WTC11 (cell line): ENCODE measurements around the gene CDH13. TPM values are rescaled to one million over a fixed set of nuclear protein-coding genes. Genes with fewer than 3 reads are reported as not detected.

Experiments used
- ATAC-seq: fragments of 200-7000 bp; cut with Tn5 transposase; 2 replicates; pipeline ENCODE4 v1.10.0; 2021; ENCODE audit warnings: mild to moderate bottlenecking, moderate library complexity
- CTCF ChIA-PET: fragments of 300-600 bp; sonication (Branson Sonifier 250); formaldehyde crosslinking; loops from one replicate; lab custom pipeline; 2021; ENCODE audit warnings: antibody characterized with exemption; lab: Charles Lee
- POLR2A ChIA-PET: fragments of 350-600 bp; sonication (Branson Sonifier 250); formaldehyde crosslinking; loops from one replicate; lab custom pipeline; 2021; ENCODE audit warnings: antibody characterized with exemption; lab: Charles Lee
- DNase-seq: peaks from one replicate; pipeline ENCODE4 v3.0.0; 2021; ENCODE audit warnings: low spot score
- H3K27ac Mint-ChIP-seq: 2 replicates; pipeline ENCODE4 v1.8.0; 2021; ENCODE audit warnings: mixed read lengths
- H3K27me3 Mint-ChIP-seq: 2 replicates; pipeline ENCODE4 v1.8.0; 2021; ENCODE audit warnings: low read depth, mild to moderate bottlenecking, moderate library complexity, mixed read lengths
- H3K36me3 Mint-ChIP-seq: 2 replicates; pipeline ENCODE4 v1.8.0; 2021; ENCODE audit warnings: mixed read lengths
- H3K4me1 Mint-ChIP-seq: 2 replicates; pipeline ENCODE4 v1.8.0; 2022; ENCODE audit warnings: mixed read lengths
- H3K4me3 Mint-ChIP-seq: 2 replicates; pipeline ENCODE4 v1.8.0; 2021; ENCODE audit warnings: mild to moderate bottlenecking, moderate library complexity, mixed read lengths
- H3K9me3 Mint-ChIP-seq: 2 replicates; pipeline ENCODE4 v1.8.0; 2021; ENCODE audit warnings: mixed read lengths
- CREB1 ChIP-seq: sonication (generic); formaldehyde crosslinking; IDR thresholded peaks from 2 replicates; pipeline ENCODE4 v1.8.0; 2023; ENCODE audit warnings: mild to moderate bottlenecking, missing genetic modification reagents
- CREM ChIP-seq: sonication (generic); formaldehyde crosslinking; IDR thresholded peaks from 2 replicates; pipeline ENCODE4 v1.8.1; 2022; ENCODE audit warnings: mild to moderate bottlenecking, missing genetic modification reagents, moderate library complexity
- GTF2I ChIP-seq: fragments of 250-450 bp; sonication (Bioruptor Pico); conservative IDR thresholded peaks from 2 replicates; pipeline ENCODE4 v1.4.0; 2021; ENCODE audit warnings: mild to moderate bottlenecking
- HMGA2 ChIP-seq: fragments of 250-450 bp; sonication (Bioruptor Pico); IDR thresholded peaks from 2 replicates; pipeline ENCODE4 v1.4.0; 2021; ENCODE audit warnings: mild to moderate bottlenecking, moderate library complexity
- JAZF1 ChIP-seq: fragments of 250-450 bp; sonication (Bioruptor Pico); IDR thresholded peaks from 2 replicates; pipeline ENCODE4 v1.9.0; 2021; ENCODE audit warnings: moderate library complexity, mild to moderate bottlenecking, inconsistent platforms
- MYBL2 ChIP-seq: sonication (generic); formaldehyde crosslinking; IDR thresholded peaks from 2 replicates; pipeline ENCODE4 v1.8.1; 2023; ENCODE audit warnings: mild to moderate bottlenecking, moderate library complexity, missing genetic modification reagents
- NR2C2 ChIP-seq: sonication (generic); formaldehyde crosslinking; IDR thresholded peaks from 2 replicates; pipeline ENCODE4 v1.8.0; 2022; ENCODE audit warnings: mild to moderate bottlenecking, missing genetic modification reagents
- NR3C1 ChIP-seq: sonication (generic); formaldehyde crosslinking; conservative IDR thresholded peaks from 2 replicates; pipeline ENCODE4 v1.8.1; 2023; ENCODE audit warnings: low read depth, mild to moderate bottlenecking, missing genetic modification reagents
- TP53 ChIP-seq: sonication (generic); formaldehyde crosslinking; IDR thresholded peaks from 2 replicates; pipeline ENCODE4 v1.8.1; 2023; ENCODE audit warnings: mild to moderate bottlenecking, missing genetic modification reagents
- ZNF317 ChIP-seq: sonication (generic); formaldehyde crosslinking; IDR thresholded peaks from 2 replicates; pipeline ENCODE4 v1.8.1; 2023; ENCODE audit warnings: low read depth, mild to moderate bottlenecking, moderate library complexity, missing genetic modification reagents, borderline replicate concordance
- total RNA-seq: library from RNA; stranded (reverse); gene quantifications from 3 replicates; pipeline ENCODE4 v1.2.3, GENCODE V29; 2021
- TF ChIP-seq, protein P1 (sequence below): sonication (generic); formaldehyde crosslinking; conservative IDR thresholded peaks from 2 replicates; pipeline ENCODE4 v1.8.1; 2023; ENCODE audit warnings: mild to moderate bottlenecking, low read depth, missing genetic modification reagents, moderate library complexity
- TF ChIP-seq, protein P2 (sequence below): fragments of 250-450 bp; sonication (Bioruptor Pico); IDR thresholded peaks from 2 replicates; pipeline ENCODE4 v1.9.0; 2021; ENCODE audit warnings: moderate library complexity, mild to moderate bottlenecking, inconsistent platforms, borderline replicate concordance
- TF ChIP-seq, protein P3 (sequence below): sonication (generic); formaldehyde crosslinking; IDR thresholded peaks from 2 replicates; pipeline ENCODE4 v1.8.0; 2022; ENCODE audit warnings: mild to moderate bottlenecking, missing genetic modification reagents
- TF ChIP-seq, protein P4 (sequence below): sonication (generic); formaldehyde crosslinking; IDR thresholded peaks from 2 replicates; pipeline ENCODE4 v1.8.1; 2022; ENCODE audit warnings: mild to moderate bottlenecking, missing genetic modification reagents, moderate library complexity, borderline replicate concordance
- TF ChIP-seq, protein P5 (sequence below): sonication (generic); formaldehyde crosslinking; IDR thresholded peaks from 2 replicates; pipeline ENCODE4 v1.8.0; 2022; ENCODE audit warnings: missing genetic modification reagents
- TF ChIP-seq, protein P6 (sequence below): sonication (generic); formaldehyde crosslinking; IDR thresholded peaks from 2 replicates; pipeline ENCODE4 v1.8.0; 2023; ENCODE audit warnings: missing genetic modification reagents, mild to moderate bottlenecking, borderline replicate concordance
- TF ChIP-seq, protein P7 (sequence below): fragments of 250-450 bp; sonication (Bioruptor Pico); IDR thresholded peaks from 2 replicates; pipeline ENCODE4 v1.9.0; 2021; ENCODE audit warnings: mild to moderate bottlenecking, borderline replicate concordance

CDH13 gene
- total RNA-seq, 1 experiment from 2014 or later = 0.81 TPM

DNA sequence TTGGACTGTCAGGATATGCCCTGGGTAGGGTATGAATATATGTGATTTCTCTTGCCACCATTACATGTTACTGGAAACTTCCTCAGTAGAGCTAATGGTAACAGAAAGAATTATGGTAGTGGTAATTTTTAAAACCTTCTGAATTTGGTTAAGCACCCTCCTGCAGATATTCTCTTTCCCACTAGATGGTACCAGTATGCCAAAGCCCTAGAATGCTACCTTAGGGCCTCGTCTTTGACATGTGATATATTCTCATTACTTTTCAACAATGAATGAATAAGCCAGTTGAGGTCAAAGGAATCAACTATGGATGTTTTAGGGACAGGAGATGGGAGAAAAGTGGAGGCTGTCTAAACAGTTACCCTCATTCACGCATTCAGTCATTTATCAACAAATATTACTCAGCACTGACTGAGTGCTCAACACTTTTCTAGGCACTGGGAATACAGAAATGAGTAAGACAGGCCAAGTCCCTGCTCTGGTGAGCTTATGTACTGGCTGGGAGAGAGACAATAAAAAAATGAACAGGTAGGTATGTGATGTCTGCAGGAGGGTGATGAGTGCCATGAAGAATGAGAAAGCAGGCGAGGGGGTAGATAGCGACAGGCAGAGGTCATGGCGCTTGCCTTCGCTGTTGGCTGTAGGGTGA lies 14.7 kb downstream of the CDH13 start:
- no peaks in the 10 kb centered on the region for H3K27me3 Mint-ChIP-seq
- H3K27ac Mint-ChIP-seq = no peak overlapping the region
- no peak overlapping the region for H3K4me3 Mint-ChIP-seq
- CTCF ChIA-PET = interaction anchor here (0.5 to 1.5 kb wide), 2 partner anchors 8 to 73 kb away, joined by 6 to 7 read pairs; no protein-coding TSS in a partner anchor
- no peak for DNase-seq
- TF ChIP-seq, protein P1, sequence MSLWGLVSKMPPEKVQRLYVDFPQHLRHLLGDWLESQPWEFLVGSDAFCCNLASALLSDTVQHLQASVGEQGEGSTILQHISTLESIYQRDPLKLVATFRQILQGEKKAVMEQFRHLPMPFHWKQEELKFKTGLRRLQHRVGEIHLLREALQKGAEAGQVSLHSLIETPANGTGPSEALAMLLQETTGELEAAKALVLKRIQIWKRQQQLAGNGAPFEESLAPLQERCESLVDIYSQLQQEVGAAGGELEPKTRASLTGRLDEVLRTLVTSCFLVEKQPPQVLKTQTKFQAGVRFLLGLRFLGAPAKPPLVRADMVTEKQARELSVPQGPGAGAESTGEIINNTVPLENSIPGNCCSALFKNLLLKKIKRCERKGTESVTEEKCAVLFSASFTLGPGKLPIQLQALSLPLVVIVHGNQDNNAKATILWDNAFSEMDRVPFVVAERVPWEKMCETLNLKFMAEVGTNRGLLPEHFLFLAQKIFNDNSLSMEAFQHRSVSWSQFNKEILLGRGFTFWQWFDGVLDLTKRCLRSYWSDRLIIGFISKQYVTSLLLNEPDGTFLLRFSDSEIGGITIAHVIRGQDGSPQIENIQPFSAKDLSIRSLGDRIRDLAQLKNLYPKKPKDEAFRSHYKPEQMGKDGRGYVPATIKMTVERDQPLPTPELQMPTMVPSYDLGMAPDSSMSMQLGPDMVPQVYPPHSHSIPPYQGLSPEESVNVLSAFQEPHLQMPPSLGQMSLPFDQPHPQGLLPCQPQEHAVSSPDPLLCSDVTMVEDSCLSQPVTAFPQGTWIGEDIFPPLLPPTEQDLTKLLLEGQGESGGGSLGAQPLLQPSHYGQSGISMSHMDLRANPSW (CRISPR knock-in tag) = no peak
- TF ChIP-seq, protein P2, sequence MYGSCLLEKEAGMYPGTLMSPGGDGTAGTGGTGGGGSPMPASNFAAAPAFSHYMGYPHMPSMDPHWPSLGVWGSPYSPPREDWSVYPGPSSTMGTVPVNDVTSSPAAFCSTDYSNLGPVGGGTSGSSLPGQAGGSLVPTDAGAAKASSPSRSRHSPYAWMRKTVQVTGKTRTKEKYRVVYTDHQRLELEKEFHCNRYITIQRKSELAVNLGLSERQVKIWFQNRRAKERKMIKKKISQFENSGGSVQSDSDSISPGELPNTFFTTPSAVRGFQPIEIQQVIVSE (CRISPR knock-in tag) = no peak
- TF ChIP-seq, protein P3, sequence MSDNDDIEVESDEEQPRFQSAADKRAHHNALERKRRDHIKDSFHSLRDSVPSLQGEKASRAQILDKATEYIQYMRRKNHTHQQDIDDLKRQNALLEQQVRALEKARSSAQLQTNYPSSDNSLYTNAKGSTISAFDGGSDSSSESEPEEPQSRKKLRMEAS = no peak
- TF ChIP-seq HMGA2 = no peak
- TF ChIP-seq, protein P4, sequence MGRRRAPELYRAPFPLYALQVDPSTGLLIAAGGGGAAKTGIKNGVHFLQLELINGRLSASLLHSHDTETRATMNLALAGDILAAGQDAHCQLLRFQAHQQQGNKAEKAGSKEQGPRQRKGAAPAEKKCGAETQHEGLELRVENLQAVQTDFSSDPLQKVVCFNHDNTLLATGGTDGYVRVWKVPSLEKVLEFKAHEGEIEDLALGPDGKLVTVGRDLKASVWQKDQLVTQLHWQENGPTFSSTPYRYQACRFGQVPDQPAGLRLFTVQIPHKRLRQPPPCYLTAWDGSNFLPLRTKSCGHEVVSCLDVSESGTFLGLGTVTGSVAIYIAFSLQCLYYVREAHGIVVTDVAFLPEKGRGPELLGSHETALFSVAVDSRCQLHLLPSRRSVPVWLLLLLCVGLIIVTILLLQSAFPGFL (CRISPR knock-in tag) = no peak
- TF ChIP-seq JAZF1 = no peak
- no peak for TF ChIP-seq NR2C2 (CRISPR knock-in tag)
- no peak for TF ChIP-seq TP53 (CRISPR knock-in tag)
- no peak for TF ChIP-seq GTF2I (CRISPR knock-in tag)
- TF ChIP-seq, protein P5, sequence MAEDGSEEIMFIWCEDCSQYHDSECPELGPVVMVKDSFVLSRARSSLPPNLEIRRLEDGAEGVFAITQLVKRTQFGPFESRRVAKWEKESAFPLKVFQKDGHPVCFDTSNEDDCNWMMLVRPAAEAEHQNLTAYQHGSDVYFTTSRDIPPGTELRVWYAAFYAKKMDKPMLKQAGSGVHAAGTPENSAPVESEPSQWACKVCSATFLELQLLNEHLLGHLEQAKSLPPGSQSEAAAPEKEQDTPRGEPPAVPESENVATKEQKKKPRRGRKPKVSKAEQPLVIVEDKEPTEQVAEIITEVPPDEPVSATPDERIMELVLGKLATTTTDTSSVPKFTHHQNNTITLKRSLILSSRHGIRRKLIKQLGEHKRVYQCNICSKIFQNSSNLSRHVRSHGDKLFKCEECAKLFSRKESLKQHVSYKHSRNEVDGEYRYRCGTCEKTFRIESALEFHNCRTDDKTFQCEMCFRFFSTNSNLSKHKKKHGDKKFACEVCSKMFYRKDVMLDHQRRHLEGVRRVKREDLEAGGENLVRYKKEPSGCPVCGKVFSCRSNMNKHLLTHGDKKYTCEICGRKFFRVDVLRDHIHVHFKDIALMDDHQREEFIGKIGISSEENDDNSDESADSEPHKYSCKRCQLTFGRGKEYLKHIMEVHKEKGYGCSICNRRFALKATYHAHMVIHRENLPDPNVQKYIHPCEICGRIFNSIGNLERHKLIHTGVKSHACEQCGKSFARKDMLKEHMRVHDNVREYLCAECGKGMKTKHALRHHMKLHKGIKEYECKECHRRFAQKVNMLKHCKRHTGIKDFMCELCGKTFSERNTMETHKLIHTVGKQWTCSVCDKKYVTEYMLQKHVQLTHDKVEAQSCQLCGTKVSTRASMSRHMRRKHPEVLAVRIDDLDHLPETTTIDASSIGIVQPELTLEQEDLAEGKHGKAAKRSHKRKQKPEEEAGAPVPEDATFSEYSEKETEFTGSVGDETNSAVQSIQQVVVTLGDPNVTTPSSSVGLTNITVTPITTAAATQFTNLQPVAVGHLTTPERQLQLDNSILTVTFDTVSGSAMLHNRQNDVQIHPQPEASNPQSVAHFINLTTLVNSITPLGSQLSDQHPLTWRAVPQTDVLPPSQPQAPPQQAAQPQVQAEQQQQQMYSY (CRISPR knock-in tag) = no peak
- no peak for TF ChIP-seq CREB1
- TF ChIP-seq, protein P6, sequence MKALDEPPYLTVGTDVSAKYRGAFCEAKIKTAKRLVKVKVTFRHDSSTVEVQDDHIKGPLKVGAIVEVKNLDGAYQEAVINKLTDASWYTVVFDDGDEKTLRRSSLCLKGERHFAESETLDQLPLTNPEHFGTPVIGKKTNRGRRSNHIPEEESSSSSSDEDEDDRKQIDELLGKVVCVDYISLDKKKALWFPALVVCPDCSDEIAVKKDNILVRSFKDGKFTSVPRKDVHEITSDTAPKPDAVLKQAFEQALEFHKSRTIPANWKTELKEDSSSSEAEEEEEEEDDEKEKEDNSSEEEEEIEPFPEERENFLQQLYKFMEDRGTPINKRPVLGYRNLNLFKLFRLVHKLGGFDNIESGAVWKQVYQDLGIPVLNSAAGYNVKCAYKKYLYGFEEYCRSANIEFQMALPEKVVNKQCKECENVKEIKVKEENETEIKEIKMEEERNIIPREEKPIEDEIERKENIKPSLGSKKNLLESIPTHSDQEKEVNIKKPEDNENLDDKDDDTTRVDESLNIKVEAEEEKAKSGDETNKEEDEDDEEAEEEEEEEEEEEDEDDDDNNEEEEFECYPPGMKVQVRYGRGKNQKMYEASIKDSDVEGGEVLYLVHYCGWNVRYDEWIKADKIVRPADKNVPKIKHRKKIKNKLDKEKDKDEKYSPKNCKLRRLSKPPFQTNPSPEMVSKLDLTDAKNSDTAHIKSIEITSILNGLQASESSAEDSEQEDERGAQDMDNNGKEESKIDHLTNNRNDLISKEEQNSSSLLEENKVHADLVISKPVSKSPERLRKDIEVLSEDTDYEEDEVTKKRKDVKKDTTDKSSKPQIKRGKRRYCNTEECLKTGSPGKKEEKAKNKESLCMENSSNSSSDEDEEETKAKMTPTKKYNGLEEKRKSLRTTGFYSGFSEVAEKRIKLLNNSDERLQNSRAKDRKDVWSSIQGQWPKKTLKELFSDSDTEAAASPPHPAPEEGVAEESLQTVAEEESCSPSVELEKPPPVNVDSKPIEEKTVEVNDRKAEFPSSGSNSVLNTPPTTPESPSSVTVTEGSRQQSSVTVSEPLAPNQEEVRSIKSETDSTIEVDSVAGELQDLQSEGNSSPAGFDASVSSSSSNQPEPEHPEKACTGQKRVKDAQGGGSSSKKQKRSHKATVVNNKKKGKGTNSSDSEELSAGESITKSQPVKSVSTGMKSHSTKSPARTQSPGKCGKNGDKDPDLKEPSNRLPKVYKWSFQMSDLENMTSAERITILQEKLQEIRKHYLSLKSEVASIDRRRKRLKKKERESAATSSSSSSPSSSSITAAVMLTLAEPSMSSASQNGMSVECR (CRISPR knock-in tag) = no peak
- TF ChIP-seq CREM (CRISPR knock-in tag) = no peak
- TF ChIP-seq MYBL2 (CRISPR knock-in tag) = no peak
- TF ChIP-seq NR3C1 (CRISPR knock-in tag) = no peak
- TF ChIP-seq, protein P7, sequence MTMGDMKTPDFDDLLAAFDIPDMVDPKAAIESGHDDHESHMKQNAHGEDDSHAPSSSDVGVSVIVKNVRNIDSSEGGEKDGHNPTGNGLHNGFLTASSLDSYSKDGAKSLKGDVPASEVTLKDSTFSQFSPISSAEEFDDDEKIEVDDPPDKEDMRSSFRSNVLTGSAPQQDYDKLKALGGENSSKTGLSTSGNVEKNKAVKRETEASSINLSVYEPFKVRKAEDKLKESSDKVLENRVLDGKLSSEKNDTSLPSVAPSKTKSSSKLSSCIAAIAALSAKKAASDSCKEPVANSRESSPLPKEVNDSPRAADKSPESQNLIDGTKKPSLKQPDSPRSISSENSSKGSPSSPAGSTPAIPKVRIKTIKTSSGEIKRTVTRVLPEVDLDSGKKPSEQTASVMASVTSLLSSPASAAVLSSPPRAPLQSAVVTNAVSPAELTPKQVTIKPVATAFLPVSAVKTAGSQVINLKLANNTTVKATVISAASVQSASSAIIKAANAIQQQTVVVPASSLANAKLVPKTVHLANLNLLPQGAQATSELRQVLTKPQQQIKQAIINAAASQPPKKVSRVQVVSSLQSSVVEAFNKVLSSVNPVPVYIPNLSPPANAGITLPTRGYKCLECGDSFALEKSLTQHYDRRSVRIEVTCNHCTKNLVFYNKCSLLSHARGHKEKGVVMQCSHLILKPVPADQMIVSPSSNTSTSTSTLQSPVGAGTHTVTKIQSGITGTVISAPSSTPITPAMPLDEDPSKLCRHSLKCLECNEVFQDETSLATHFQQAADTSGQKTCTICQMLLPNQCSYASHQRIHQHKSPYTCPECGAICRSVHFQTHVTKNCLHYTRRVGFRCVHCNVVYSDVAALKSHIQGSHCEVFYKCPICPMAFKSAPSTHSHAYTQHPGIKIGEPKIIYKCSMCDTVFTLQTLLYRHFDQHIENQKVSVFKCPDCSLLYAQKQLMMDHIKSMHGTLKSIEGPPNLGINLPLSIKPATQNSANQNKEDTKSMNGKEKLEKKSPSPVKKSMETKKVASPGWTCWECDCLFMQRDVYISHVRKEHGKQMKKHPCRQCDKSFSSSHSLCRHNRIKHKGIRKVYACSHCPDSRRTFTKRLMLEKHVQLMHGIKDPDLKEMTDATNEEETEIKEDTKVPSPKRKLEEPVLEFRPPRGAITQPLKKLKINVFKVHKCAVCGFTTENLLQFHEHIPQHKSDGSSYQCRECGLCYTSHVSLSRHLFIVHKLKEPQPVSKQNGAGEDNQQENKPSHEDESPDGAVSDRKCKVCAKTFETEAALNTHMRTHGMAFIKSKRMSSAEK (CRISPR knock-in tag) = no peak
- TF ChIP-seq ZNF317 = no peak
- no peak for ATAC-seq
- H3K36me3 Mint-ChIP-seq = no peaks in the 10 kb centered on the region
- POLR2A ChIA-PET = interaction anchor here (0.6 kb wide), 1 partner anchor 254 kb away, joined by 3 read pairs; no protein-coding TSS in a partner anchor
- H3K9me3 Mint-ChIP-seq = no peaks in the 10 kb centered on the region
- H3K4me1 Mint-ChIP-seq = peaks cover 37% of the 10 kb centered on the region
